Measurements from ENCODE around the gene NCOR2.

DNA sequence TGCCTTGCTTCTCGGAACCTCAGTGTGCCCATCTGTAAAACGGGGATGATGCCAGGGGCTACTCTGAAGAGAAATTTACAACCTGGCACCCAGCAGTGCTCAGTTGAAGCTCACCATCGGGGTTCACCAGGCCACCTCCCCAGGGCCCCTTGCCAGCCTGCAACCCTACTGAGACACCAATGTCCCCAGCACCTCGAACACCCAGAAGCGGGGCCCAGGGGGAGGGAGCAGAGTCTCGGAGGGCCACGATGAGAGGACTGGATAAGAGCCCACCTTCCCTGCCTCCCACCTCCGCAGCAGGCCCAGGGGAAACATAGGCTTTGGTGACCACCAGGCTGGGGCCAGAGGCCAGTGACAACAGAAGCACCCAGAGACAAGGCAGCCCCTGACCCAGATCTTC lies 22.4 kb downstream of the NCOR2 start:
- TF ChIP-seq, protein P1, sequence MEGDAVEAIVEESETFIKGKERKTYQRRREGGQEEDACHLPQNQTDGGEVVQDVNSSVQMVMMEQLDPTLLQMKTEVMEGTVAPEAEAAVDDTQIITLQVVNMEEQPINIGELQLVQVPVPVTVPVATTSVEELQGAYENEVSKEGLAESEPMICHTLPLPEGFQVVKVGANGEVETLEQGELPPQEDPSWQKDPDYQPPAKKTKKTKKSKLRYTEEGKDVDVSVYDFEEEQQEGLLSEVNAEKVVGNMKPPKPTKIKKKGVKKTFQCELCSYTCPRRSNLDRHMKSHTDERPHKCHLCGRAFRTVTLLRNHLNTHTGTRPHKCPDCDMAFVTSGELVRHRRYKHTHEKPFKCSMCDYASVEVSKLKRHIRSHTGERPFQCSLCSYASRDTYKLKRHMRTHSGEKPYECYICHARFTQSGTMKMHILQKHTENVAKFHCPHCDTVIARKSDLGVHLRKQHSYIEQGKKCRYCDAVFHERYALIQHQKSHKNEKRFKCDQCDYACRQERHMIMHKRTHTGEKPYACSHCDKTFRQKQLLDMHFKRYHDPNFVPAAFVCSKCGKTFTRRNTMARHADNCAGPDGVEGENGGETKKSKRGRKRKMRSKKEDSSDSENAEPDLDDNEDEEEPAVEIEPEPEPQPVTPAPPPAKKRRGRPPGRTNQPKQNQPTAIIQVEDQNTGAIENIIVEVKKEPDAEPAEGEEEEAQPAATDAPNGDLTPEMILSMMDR (IDR thresholded peaks at IDR 0.05; ENCODE audit: extremely low read depth in 1 of 2, insufficient read depth in 1 of 2, low read depth in 1 of 2, low read length in 2 of 2): no peak
- TF ChIP-seq JUN (IDR thresholded peaks at IDR 0.05; ENCODE audit: borderline replicate concordance, insufficient read depth, insufficient read length, low read depth) (no peak), POLR2A (IDR thresholded peaks at IDR 0.05; ENCODE audit: low read depth, low read length) (no peak), EZH2 (IDR thresholded peaks at IDR 0.05; ENCODE audit: borderline replicate concordance, low read depth, low read length, severe bottlenecking) (no peak), POLR2AphosphoS5 (IDR thresholded peaks at IDR 0.05; ENCODE audit: insufficient read depth, low read depth, low read length) (no peak)
